ENCODE results near the gene OPRM1. TPM values are rescaled to one million over a fixed set of nuclear protein-coding genes. Genes with fewer than 3 reads are reported as not detected.

The OPRM1 gene
- total RNA-seq, 1 experiment from 2014 or later = not detected

- Histone ChIP-seq H3T11ph (ENCODE audit: low read length) (no peak overlapping the region), H3K9ac (ENCODE audit: extremely low read depth, insufficient read length, low read length) (no peak overlapping the region), H3K27ac (ENCODE audit: insufficient read length, low read depth, low read length) (no peak overlapping the region), H3K14ac (ENCODE audit: insufficient read depth, low read length) (no peak overlapping the region), H3K9me3 (ENCODE audit: control insufficient read depth, low read depth, low read length) (no peaks in the 10 kb centered on the region), H4K8ac (replicated peaks; ENCODE audit: insufficient read length, low read depth, low read length) (no peak overlapping the region), H4K5ac (ENCODE audit: insufficient read length, low read depth, low read length) (no peak overlapping the region), H2AFZ (ENCODE audit: low read length) (no peak overlapping the region), H3K56ac (ENCODE audit: insufficient read length, low read depth, low read length) (no peak overlapping the region), H2BK120ac (ENCODE audit: low read depth, low read length, poor library complexity, severe bottlenecking) (no peak overlapping the region), H2BK5ac (ENCODE audit: insufficient read length, low read length) (no peak overlapping the region), H3K4me1 (ENCODE audit: insufficient read depth, low read length) (no peaks in the 10 kb centered on the region), H4K91ac (ENCODE audit: insufficient read length, low read depth, low read length) (no peak overlapping the region), H2BK12ac (ENCODE audit: insufficient read length, low read depth, low read length) (no peak overlapping the region), H2AK5ac (ENCODE audit: insufficient read length, low read length) (no peak overlapping the region), H3K79me1 (ENCODE audit: insufficient read depth, low read depth, low read length, poor library complexity, severe bottlenecking) (no peaks in the 10 kb centered on the region), H3K27me3 (ENCODE audit: insufficient read depth, low read length) (no peaks in the 10 kb centered on the region), H2BK15ac (ENCODE audit: low read depth, low read length) (no peak overlapping the region), H3K4me2 (ENCODE audit: insufficient read depth, insufficient read length, low read length) (no peak overlapping the region), H3K18ac (ENCODE audit: insufficient read length, low read depth, low read length) (no peak overlapping the region), H3K23me2 (ENCODE audit: insufficient read length, low read depth, low read length, poor library complexity, severe bottlenecking) (no peaks in the 10 kb centered on the region), H4K20me1 (ENCODE audit: control insufficient read depth, insufficient read depth, insufficient read length) (no peaks in the 10 kb centered on the region), H3K4ac (ENCODE audit: low read depth, low read length) (no peak overlapping the region), H2BK20ac (ENCODE audit: low read depth, low read length, poor library complexity, severe bottlenecking) (no peak overlapping the region), H3K79me2 (ENCODE audit: insufficient read depth, low read length) (no peaks in the 10 kb centered on the region), H3K23ac (ENCODE audit: insufficient read length, low read depth, low read length) (no peak overlapping the region)
- Mint-ChIP-seq H3K9me3 (peaks cover 9 to 15% of the 10 kb centered on the region in 2 experiments), H3K4me3 (no peak overlapping the region), H3K4me1 (no peaks in the 10 kb centered on the region), H3K27ac (no peak overlapping the region), H3K27me3 (ENCODE audit: low read depth) (no peaks in the 10 kb centered on the region), H3K36me3 (ENCODE audit: insufficient read depth in 1 of 3, low read depth in 3 of 3) (peaks cover 0 to 15% (median 3%) of the 10 kb centered on the region in 3 experiments; a peak in 4 of 7 replicates)
- TF ChIP-seq CTCF (conservative IDR thresholded peaks at IDR 0.05) = no peak
- no peak for DNase-seq
- WGBS (ENCODE audit: extremely low coverage, insufficient read length, low lambda C conversion rate) = no CpG with 5 or more reads among the region's 7 CpGs
Observed at GRCh38 chr6:154261688-154262397, 222.8 kb downstream of the OPRM1 start.

Data from H9 (cell line).